GM12878 (cell line): ENCODE results near the gene LENG9. TPM values are rescaled to one million over a fixed set of nuclear protein-coding genes. Genes with fewer than 3 reads are reported as not detected.

Experiments
- ASH2L ChIP-seq: fragments of 300-600, 200-600 bp; sonication (generic); IDR thresholded peaks from 2 replicates; pipeline ENCODE4 v1.6.1; 2017; ENCODE audit warnings: low read depth, mild to moderate bottlenecking, borderline replicate concordance
- CHD1 ChIP-seq: IDR thresholded peaks from 2 replicates; pipeline ENCODE4 v1.6.1; 2012; ENCODE audit warnings: low read depth, low read length, improper control_type of control experiment
- CHD2 ChIP-seq: IDR thresholded peaks from 2 replicates; pipeline ENCODE4 v1.6.1; 2011; ENCODE audit warnings: low read depth, low read length, improper control_type of control experiment, borderline replicate concordance
- DPF2 ChIP-seq: fragments of 450-650 bp; IDR thresholded peaks from 2 replicates; pipeline ENCODE4 v1.6.1; 2017; ENCODE audit warnings: mild to moderate bottlenecking
- KLF5 ChIP-seq: fragments of 450-650 bp; IDR thresholded peaks from 2 replicates; pipeline ENCODE4 v1.6.1; 2014; ENCODE audit warnings: mild to moderate bottlenecking; ENCODE audit not compliant: partially characterized antibody
- LARP7 ChIP-seq: fragments of 450-650 bp; IDR thresholded peaks from 2 replicates; pipeline ENCODE4 v1.6.1; 2017; ENCODE audit warnings: mild to moderate bottlenecking
- SUPT20H ChIP-seq: IDR thresholded peaks from 2 replicates; pipeline ENCODE4 v1.6.1; 2011; ENCODE audit warnings: low read depth, mild to moderate bottlenecking, low read length, moderate library complexity, borderline replicate concordance; ENCODE audit not compliant: control insufficient read depth
- YBX1 ChIP-seq: fragments of 450-650 bp; IDR thresholded peaks from 2 replicates; pipeline ENCODE4 v1.6.1; 2016; ENCODE audit warnings: antibody characterized with exemption
- ZBED1 ChIP-seq: IDR thresholded peaks from 2 replicates; pipeline ENCODE4 v1.6.1; 2016; ENCODE audit warnings: borderline replicate concordance
- polyA plus RNA-seq, 11 experiments: library from polyadenylated mRNA; depleted of rRNA in 4 of 11; unstranded in 6 of 11; stranded (reverse) in 5 of 11; fragments of >200 nt; fragmentation: Nextera tagmentation in 4 of 11; fragmentation: Illumina TruSeq in 1 of 11; extraction: Ambion mirVana in 4 of 11; extraction: Trizol in 1 of 11; gene quantifications; 1 replicate in 1 of 11; 2 replicates in 10 of 11; pipeline versions ENCODE4 v1.2.1 to v1.2.3, GENCODE V29; 2011 to 2016; ENCODE audit warnings: inconsistent platforms in 2 of 11, missing spikeins in 2 of 11, low read depth in 1 of 11
- total RNA-seq, 4 experiments: library from RNA; depleted of rRNA in 3 of 4; stranded (reverse); fragments of >200 nt in 3 of 4; fragmentation: Illumina TruSeq in 1 of 4; extraction: Trizol in 1 of 4; gene quantifications; 2 replicates each; pipeline versions ENCODE4 v1.2.1 to v1.2.3, GENCODE V29; 2013 to 2021
- TF ChIP-seq, protein P1 (sequence below): fragments of 450-650 bp; IDR thresholded peaks from 2 replicates; pipeline ENCODE4 v1.6.1; 2018; ENCODE audit warnings: borderline replicate concordance, mild to moderate bottlenecking; ENCODE audit not compliant: partially characterized antibody
- TF ChIP-seq, protein P2 (sequence below): fragments of 450-650 bp; IDR thresholded peaks from 2 replicates; pipeline ENCODE4 v1.6.1; 2017; ENCODE audit warnings: low read depth, mild to moderate bottlenecking, moderate library complexity
- TF ChIP-seq, protein P3 (sequence below): fragments of 450-650 bp; IDR thresholded peaks from 2 replicates; pipeline ENCODE4 v1.6.1; 2018; ENCODE audit warnings: mild to moderate bottlenecking, low read depth, moderate library complexity; ENCODE audit not compliant: partially characterized antibody

The LENG9 gene
- total and polyA plus RNA-seq, 10 of the 15 experiments (the other 5 are each of a cell fraction or from before 2014, with no cell fraction given), result 0.09 to 2.9 (median 0.76) TPM; not detected in 1

DNA sequence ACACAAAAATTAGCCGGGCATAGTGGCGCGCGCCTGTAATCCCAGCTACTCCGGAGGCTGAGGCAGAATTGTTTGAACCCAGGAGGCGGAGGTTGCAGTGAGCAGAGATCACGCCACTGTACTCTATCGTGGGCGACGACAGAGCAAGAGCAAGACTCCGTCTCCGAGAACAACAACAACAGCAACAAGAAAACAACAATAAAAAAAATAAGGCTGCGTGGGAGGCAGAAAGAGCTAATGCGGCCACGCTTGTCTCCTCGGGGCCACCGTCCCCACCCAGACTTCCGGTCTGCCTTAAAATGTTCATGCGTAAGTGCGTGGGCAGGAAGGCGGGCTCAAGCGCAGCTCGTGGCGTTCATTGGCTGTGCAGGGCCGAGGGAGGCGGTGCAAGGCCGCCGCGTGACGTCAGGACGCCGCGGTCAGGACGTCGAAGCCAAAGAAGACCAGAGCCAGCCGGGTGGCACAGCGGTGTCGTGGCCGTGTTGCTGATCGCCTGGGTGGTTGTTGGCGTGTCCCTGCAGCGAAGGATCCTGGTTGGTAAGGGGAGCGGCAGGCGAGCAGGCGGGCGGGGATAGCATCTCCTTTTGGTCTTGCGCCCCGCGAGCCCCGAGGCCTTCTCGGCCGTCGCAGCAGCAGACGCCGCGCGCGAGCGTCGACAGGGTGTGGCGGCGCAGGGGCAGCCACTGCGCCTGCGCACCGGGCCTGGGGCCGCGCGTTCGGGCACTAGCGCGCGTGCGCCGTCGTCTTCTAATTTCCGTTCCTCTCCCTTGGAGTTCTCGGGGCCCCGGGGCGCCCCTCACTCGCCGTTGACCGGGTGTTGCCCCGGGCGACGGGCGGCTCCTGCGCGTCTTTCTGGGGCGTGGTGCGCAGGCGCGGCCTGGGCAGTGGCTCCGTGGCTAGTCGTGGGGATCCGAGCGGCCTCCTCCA is 14.5 kb downstream of the LENG9 start, which contains the start of gene LENG8 (continued):
- no peak for TF ChIP-seq KLF5
- TF ChIP-seq, protein P1, sequence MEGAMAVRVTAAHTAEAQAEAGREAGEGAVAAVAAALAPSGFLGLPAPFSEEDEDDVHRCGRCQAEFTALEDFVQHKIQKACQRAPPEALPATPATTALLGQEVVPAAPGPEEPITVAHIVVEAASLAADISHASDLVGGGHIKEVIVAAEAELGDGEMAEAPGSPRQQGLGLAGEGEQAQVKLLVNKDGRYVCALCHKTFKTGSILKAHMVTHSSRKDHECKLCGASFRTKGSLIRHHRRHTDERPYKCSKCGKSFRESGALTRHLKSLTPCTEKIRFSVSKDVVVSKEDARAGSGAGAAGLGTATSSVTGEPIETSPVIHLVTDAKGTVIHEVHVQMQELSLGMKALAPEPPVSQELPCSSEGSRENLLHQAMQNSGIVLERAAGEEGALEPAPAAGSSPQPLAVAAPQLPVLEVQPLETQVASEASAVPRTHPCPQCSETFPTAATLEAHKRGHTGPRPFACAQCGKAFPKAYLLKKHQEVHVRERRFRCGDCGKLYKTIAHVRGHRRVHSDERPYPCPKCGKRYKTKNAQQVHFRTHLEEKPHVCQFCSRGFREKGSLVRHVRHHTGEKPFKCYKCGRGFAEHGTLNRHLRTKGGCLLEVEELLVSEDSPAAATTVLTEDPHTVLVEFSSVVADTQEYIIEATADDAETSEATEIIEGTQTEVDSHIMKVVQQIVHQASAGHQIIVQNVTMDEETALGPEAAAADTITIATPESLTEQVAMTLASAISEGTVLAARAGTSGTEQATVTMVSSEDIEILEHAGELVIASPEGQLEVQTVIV, result peak; percentile 63
- TF ChIP-seq DPF2, result peak; percentile 77
- no peak for TF ChIP-seq ASH2L
- TF ChIP-seq, protein P2, sequence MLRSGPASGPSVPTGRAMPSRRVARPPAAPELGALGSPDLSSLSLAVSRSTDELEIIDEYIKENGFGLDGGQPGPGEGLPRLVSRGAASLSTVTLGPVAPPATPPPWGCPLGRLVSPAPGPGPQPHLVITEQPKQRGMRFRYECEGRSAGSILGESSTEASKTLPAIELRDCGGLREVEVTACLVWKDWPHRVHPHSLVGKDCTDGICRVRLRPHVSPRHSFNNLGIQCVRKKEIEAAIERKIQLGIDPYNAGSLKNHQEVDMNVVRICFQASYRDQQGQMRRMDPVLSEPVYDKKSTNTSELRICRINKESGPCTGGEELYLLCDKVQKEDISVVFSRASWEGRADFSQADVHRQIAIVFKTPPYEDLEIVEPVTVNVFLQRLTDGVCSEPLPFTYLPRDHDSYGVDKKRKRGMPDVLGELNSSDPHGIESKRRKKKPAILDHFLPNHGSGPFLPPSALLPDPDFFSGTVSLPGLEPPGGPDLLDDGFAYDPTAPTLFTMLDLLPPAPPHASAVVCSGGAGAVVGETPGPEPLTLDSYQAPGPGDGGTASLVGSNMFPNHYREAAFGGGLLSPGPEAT, result peak; percentile 78
- peak; percentile 39; the same call in 1 of the 2 replicates for TF ChIP-seq ZBED1
- peak; percentile 94 for TF ChIP-seq LARP7
- no peak for TF ChIP-seq SUPT20H
- TF ChIP-seq, protein P3, sequence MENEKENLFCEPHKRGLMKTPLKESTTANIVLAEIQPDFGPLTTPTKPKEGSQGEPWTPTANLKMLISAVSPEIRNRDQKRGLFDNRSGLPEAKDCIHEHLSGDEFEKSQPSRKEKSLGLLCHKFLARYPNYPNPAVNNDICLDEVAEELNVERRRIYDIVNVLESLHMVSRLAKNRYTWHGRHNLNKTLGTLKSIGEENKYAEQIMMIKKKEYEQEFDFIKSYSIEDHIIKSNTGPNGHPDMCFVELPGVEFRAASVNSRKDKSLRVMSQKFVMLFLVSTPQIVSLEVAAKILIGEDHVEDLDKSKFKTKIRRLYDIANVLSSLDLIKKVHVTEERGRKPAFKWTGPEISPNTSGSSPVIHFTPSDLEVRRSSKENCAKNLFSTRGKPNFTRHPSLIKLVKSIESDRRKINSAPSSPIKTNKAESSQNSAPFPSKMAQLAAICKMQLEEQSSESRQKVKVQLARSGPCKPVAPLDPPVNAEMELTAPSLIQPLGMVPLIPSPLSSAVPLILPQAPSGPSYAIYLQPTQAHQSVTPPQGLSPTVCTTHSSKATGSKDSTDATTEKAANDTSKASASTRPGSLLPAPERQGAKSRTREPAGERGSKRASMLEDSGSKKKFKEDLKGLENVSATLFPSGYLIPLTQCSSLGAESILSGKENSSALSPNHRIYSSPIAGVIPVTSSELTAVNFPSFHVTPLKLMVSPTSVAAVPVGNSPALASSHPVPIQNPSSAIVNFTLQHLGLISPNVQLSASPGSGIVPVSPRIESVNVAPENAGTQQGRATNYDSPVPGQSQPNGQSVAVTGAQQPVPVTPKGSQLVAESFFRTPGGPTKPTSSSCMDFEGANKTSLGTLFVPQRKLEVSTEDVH, result no peak
- TF ChIP-seq YBX1, result no peak
- no peak for TF ChIP-seq CHD1
- peak; percentile 69; the same call in 1 of the 2 replicates for TF ChIP-seq CHD2
